H1 (cell line): Measurements from ENCODE around the gene MPP2. TPM values are rescaled to one million over a fixed set of nuclear protein-coding genes. Genes with fewer than 3 reads are reported as not detected.

Experiments
- CTCF ChIA-PET: fragments of 300-600 bp; sonication (Branson Sonifier 250); formaldehyde crosslinking; loops from one replicate; lab custom pipeline; 2021; ENCODE audit not compliant: partially characterized antibody; lab: Charles Lee
- POLR2A ChIA-PET: fragments of 300-600 bp; sonication (Branson Sonifier 250); formaldehyde crosslinking; loops from one replicate; lab custom pipeline; 2021; ENCODE audit warnings: inconsistent platforms; ENCODE audit not compliant: partially characterized antibody; lab: Charles Lee
- DNase-seq, 2 experiments: peaks; one replicate each; pipeline versions ENCODE4 v3.0.0 to v3.0.0-alpha.2; 2010 to 2022; ENCODE audit warnings: low spot score in 2 of 2, low read depth in 1 of 2, mixed read lengths in 1 of 2
- FAIRE-seq: peaks from 2 replicates; lab custom pipeline; 2011; peaks lifted over from hg19 to GRCh38; lab: Jason Lieb, UNC
- H2AFZ ChIP-seq: 2 replicates; pipeline ENCODE4 v1.8.1; 2012; ENCODE audit warnings: low read length, inconsistent platforms
- H2AK5ac ChIP-seq: 2 replicates; pipeline ENCODE4 v1.6.1; 2013; ENCODE audit warnings: low read depth, low read length
- H2BK120ac ChIP-seq: replicated peaks from 2 replicates; pipeline ENCODE3; 2013; ENCODE audit warnings: low read depth, low read length, inconsistent platforms
- H2BK12ac ChIP-seq: 2 replicates; pipeline ENCODE4 v1.6.1; 2013; ENCODE audit warnings: low read depth, low read length
- H2BK15ac ChIP-seq: 2 replicates; pipeline ENCODE4 v1.6.1; 2013; ENCODE audit warnings: low read length
- H2BK20ac ChIP-seq: 2 replicates; pipeline ENCODE4 v1.6.1; 2013; ENCODE audit warnings: low read length
- H2BK5ac ChIP-seq: 2 replicates; pipeline ENCODE4 v1.6.1; 2013; ENCODE audit warnings: low read depth, low read length
- H3K14ac ChIP-seq: 2 replicates; pipeline ENCODE4 v1.6.1; 2013; ENCODE audit warnings: inconsistent platforms; ENCODE audit not compliant: insufficient read length
- H3K18ac ChIP-seq: 2 replicates; pipeline ENCODE4 v1.6.1; 2013; ENCODE audit warnings: low read length; ENCODE audit errors: extremely low read depth
- H3K23ac ChIP-seq: 2 replicates; pipeline ENCODE4 v1.6.1; 2013; ENCODE audit warnings: inconsistent platforms; ENCODE audit not compliant: insufficient read length
- H3K23me2 ChIP-seq: 2 replicates; pipeline ENCODE4 v1.6.1; 2013; ENCODE audit warnings: low read depth, low read length
- H3K27ac ChIP-seq: 2 replicates; pipeline ENCODE4 v1.6.1; 2011; ENCODE audit warnings: low read depth, low read length, inconsistent platforms
- H3K27me3 ChIP-seq, 4 experiments: replicated peaks in 1 of 4; 1 replicate in 1 of 4; 2 replicates in 3 of 4; pipeline versions ENCODE4 v1.6.1 to v1.8.1; 2011 to 2013; ENCODE audit warnings: low read length in 3 of 4, mild to moderate bottlenecking in 3 of 4, inconsistent platforms in 2 of 4, mixed read lengths in 2 of 4, moderate library complexity in 1 of 4; ENCODE audit not compliant: control insufficient read depth in 3 of 4, insufficient read depth in 3 of 4; ENCODE audit errors: extremely low read depth in 1 of 4
- H3K36me3 ChIP-seq, 4 experiments: 2 replicates each; pipeline versions ENCODE4 v1.6.1 to v1.8.1; 2011 to 2013; ENCODE audit warnings: mild to moderate bottlenecking in 4 of 4, low read length in 3 of 4, moderate library complexity in 2 of 4, control low read depth in 1 of 4, inconsistent platforms in 1 of 4; ENCODE audit not compliant: insufficient read depth in 4 of 4, control insufficient read depth in 2 of 4
- H3K4ac ChIP-seq: replicated peaks from 2 replicates; pipeline ENCODE3; 2013; ENCODE audit warnings: low read length, low read depth, mixed read lengths, inconsistent platforms; ENCODE audit not compliant: insufficient read length
- H3K4me1 ChIP-seq, 4 experiments: replicated peaks in 1 of 4; 1 replicate in 1 of 4; 2 replicates in 3 of 4; pipeline versions ENCODE4 v1.6.1 to v1.8.1; 2011 to 2013; ENCODE audit warnings: low read length in 3 of 4, inconsistent platforms in 2 of 4, mixed read lengths in 1 of 4; ENCODE audit not compliant: insufficient read depth in 4 of 4, control insufficient read depth in 3 of 4
- H3K4me2 ChIP-seq, 2 experiments: 2 replicates each; pipeline versions ENCODE4 v1.6.1 to v1.8.1; 2011 to 2013; ENCODE audit warnings: low read depth in 2 of 2, low read length in 2 of 2, control low read depth in 1 of 2, inconsistent platforms in 1 of 2, mild to moderate bottlenecking in 1 of 2; ENCODE audit not compliant: insufficient read depth in 1 of 2
- H3K4me3 ChIP-seq, 4 experiments: fragments of 200-600, 300-600 bp in 1 of 4; sonication (generic), shearing (Covaris generic), sonication (Bioruptor Twin) in 1 of 4; 2 replicates each; pipeline versions ENCODE4 v1.5.1 to v1.8.1; 2011 to 2016; ENCODE audit warnings: low read length in 4 of 4, low read depth in 3 of 4, control low read depth in 2 of 4, inconsistent platforms in 2 of 4, mild to moderate bottlenecking in 2 of 4, mixed read lengths in 1 of 4, moderate library complexity in 1 of 4; ENCODE audit not compliant: insufficient read depth in 2 of 4; ENCODE audit errors: extremely low read depth in 1 of 4
- H3K56ac ChIP-seq: replicated peaks from 2 replicates; pipeline ENCODE3; 2013; ENCODE audit warnings: low read depth, mild to moderate bottlenecking, mixed read lengths, low read length, inconsistent platforms; ENCODE audit not compliant: insufficient read length
- H3K79me1 ChIP-seq: 2 replicates; pipeline ENCODE4 v1.6.1; 2013; ENCODE audit warnings: low read depth, low read length, control low read depth
- H3K79me2 ChIP-seq, 2 experiments: 2 replicates each; pipeline versions ENCODE4 v1.6.1 to v1.8.1; 2012 to 2013; ENCODE audit warnings: low read length in 2 of 2, mild to moderate bottlenecking in 2 of 2, inconsistent platforms in 1 of 2; ENCODE audit not compliant: insufficient read depth in 2 of 2, control insufficient read depth in 1 of 2
- H3K9ac ChIP-seq, 4 experiments: replicated peaks in 1 of 4; 1 replicate in 1 of 4; 2 replicates in 3 of 4; pipeline versions ENCODE4 v1.6.1 to v1.8.1; 2011 to 2013; ENCODE audit warnings: low read depth in 3 of 4, low read length in 3 of 4, control low read depth in 2 of 4, mild to moderate bottlenecking in 2 of 4, moderate library complexity in 2 of 4, inconsistent platforms in 1 of 4; ENCODE audit errors: extremely low read depth in 1 of 4
- H3K9me3 ChIP-seq, 2 experiments: 2 replicates each; pipeline versions ENCODE4 v1.6.1 to v1.8.1; 2012 to 2013; ENCODE audit warnings: mild to moderate bottlenecking in 2 of 2, moderate library complexity in 2 of 2, control low read depth in 1 of 2, inconsistent platforms in 1 of 2, low read depth in 1 of 2, low read length in 1 of 2, mixed read lengths in 1 of 2; ENCODE audit not compliant: insufficient read depth in 2 of 2
- H4K20me1 ChIP-seq, 2 experiments: replicated peaks in 1 of 2; 2 replicates each; pipeline versions ENCODE3 to v1.8.1; 2011 to 2013; ENCODE audit warnings: inconsistent platforms in 2 of 2, low read length in 2 of 2, mild to moderate bottlenecking in 1 of 2; ENCODE audit not compliant: insufficient read depth in 2 of 2, control insufficient read depth in 1 of 2
- H4K5ac ChIP-seq: 2 replicates; pipeline ENCODE4 v1.6.1; 2013; ENCODE audit warnings: low read length, low read depth, mixed read lengths, inconsistent platforms; ENCODE audit not compliant: insufficient read length
- H4K8ac ChIP-seq: 2 replicates; pipeline ENCODE4 v1.8.0; 2013; ENCODE audit warnings: mild to moderate bottlenecking, moderate library complexity, low read length, inconsistent platforms; ENCODE audit not compliant: insufficient read depth; ENCODE audit errors: extremely low read depth
- H4K91ac ChIP-seq: replicated peaks from 2 replicates; pipeline ENCODE3; 2013; ENCODE audit warnings: low read length, mixed read lengths, inconsistent platforms; ENCODE audit not compliant: insufficient read length
- BRCA1 ChIP-seq: IDR thresholded peaks from 2 replicates; pipeline ENCODE4 v1.6.1; 2012; ENCODE audit warnings: low read depth, low read length, improper control_type of control experiment
- CBX5 ChIP-seq: fragments of 300-800, 300-1000 bp; sonication (generic); IDR thresholded peaks from 2 replicates; pipeline ENCODE4 v1.7.1; 2016; ENCODE audit warnings: antibody characterized with exemption, low read length, low read depth
- JUND ChIP-seq: IDR thresholded peaks from 2 replicates; pipeline ENCODE4 v1.6.1; 2011; ENCODE audit warnings: mild to moderate bottlenecking, improper control_type of control experiment, low read length
- KDM4A ChIP-seq: IDR thresholded peaks from one replicate; pipeline ENCODE4 v1.7.1; 2012; ENCODE audit warnings: low read depth, mild to moderate bottlenecking, moderate library complexity, low read length, inconsistent platforms; ENCODE audit not compliant: severe bottlenecking
- MAX ChIP-seq: IDR thresholded peaks from 2 replicates; pipeline ENCODE4 v1.6.1; 2012; ENCODE audit warnings: inconsistent platforms
- PHF8 ChIP-seq: fragments of 200-600 bp; sonication (generic); conservative IDR thresholded peaks from 2 replicates; pipeline ENCODE4 v1.7.1; 2012; ENCODE audit warnings: low read depth, mild to moderate bottlenecking, inconsistent platforms, low read length, moderate library complexity
- SIRT6 ChIP-seq: IDR thresholded peaks from one replicate; pipeline ENCODE4 v1.7.1; 2012; ENCODE audit warnings: low read length, inconsistent platforms
- SIX5 ChIP-seq: IDR thresholded peaks from 2 replicates; pipeline ENCODE4 v1.6.1; 2011; ENCODE audit warnings: mild to moderate bottlenecking, low read depth, low read length
- SP1 ChIP-seq: IDR thresholded peaks from 2 replicates; pipeline ENCODE4 v1.6.1; 2011; ENCODE audit warnings: low read depth, low read length
- TCF12 ChIP-seq: IDR thresholded peaks from 2 replicates; pipeline ENCODE4 v1.6.1; 2011; ENCODE audit warnings: low read depth, mild to moderate bottlenecking, low read length
- WGBS, 2 experiments: shearing (Covaris generic) in 1 of 2; methylation state at CpG; one replicate each; pipeline versions ENCODE4 v1.1.6 to v1.1.7; 2013 to 2015; ENCODE audit warnings: low lambda C conversion rate in 2 of 2, mixed read lengths in 2 of 2, inconsistent platforms in 1 of 2, low coverage in 1 of 2, missing lambda C conversion rate in 1 of 2; ENCODE audit not compliant: insufficient replicate concordance in 2 of 2, insufficient coverage in 1 of 2, insufficient read length in 1 of 2; ENCODE audit errors: extremely low coverage in 1 of 2, missing lambda C conversion rate in 1 of 2; 5-methylcytosine and 5-hydroxymethylcytosine counted together
- polyA plus RNA-seq, 7 experiments: library from polyadenylated mRNA; depleted of rRNA in 3 of 7; stranded (reverse) in 5 of 7; unstranded in 2 of 7; fragments of >200 nt in 5 of 7; fragments of 200-250 nt in 2 of 7; gene quantifications; 1 replicate in 5 of 7; 2 replicates in 1 of 7; 4 replicates in 1 of 7; pipeline versions ENCODE4 v1.2.1 to v1.2.3, GENCODE V29; 2011 to 2013; ENCODE audit warnings: missing spikeins in 2 of 7, mixed read lengths in 2 of 7
- total RNA-seq: library from RNA; stranded (reverse); fragmentation: NEBNext Ultra II Directional; extraction: Animal tissue kit (Norgen Biotek cat#: 25700); gene quantifications from 2 replicates; pipeline ENCODE4 v1.2.1, GENCODE V29; 2021
- TF ChIP-seq, protein P1 (sequence below): IDR thresholded peaks from 2 replicates; pipeline ENCODE4 v1.6.1; 2012; ENCODE audit warnings: inconsistent platforms
- TF ChIP-seq, protein P2 (sequence below): IDR thresholded peaks from 2 replicates; pipeline ENCODE4 v1.6.1; 2011; ENCODE audit warnings: low read depth, mild to moderate bottlenecking, low read length; ENCODE audit not compliant: insufficient read depth

The MPP2 gene
- total and polyA plus RNA-seq, 2 of the 8 experiments (the other 6 are each of a cell fraction or from before 2014, with no cell fraction given) = 30.9 to 34.1 TPM

- Histone ChIP-seq H2BK15ac (no peak overlapping the region), H3K4ac (no peak overlapping the region), H3K23ac (no peak overlapping the region), H2AK5ac (no peak overlapping the region), H4K20me1 (no peaks in the 10 kb centered on the region), H3K27me3 (no peaks in the 10 kb centered on the region), H2BK120ac (no peak overlapping the region), H2BK20ac (no peak overlapping the region), H3K4me3 (no peak overlapping the region), H4K91ac (no peak overlapping the region), H3K4me2 (no peak overlapping the region), H2BK12ac (no peak overlapping the region), H3K23me2 (no peaks in the 10 kb centered on the region), H3K56ac (no peak overlapping the region), H3K27ac (no peak overlapping the region), H3K9me3 (no peaks in the 10 kb centered on the region), H4K5ac (no peak overlapping the region), H3K4me1 (peaks cover 0 to 4% (median under 1%) of the 10 kb centered on the region in 4 experiments; a peak in 3 of 7 replicates), H4K8ac (no peak overlapping the region), H3K9ac (no peak overlapping the region), H3K14ac (no peak overlapping the region), H3K18ac (no peak overlapping the region), H2AFZ (no peak overlapping the region), H3K79me2 (no peaks in the 10 kb centered on the region), H3K79me1 (no peaks in the 10 kb centered on the region), H2BK5ac (no peak overlapping the region), H3K36me3 (no peaks in the 10 kb centered on the region)
- ChIA-PET POLR2A (interaction anchor here (0.5 to 0.7 kb wide), 2 partner anchors 11 to 169 kb away, joined by 3 to 4 read pairs; no protein-coding TSS in a partner anchor), CTCF (interaction anchor here (0.9 to 6.0 kb wide), 7 partner anchors 8 to 49 kb away, joined by 3 to 30 read pairs (median 5); partner anchors contain the start of gene CD300LG)
- no peak for FAIRE-seq
- 83% methylated on average over 9 of the region's 9 CpGs; no CpG with 5 or more reads in 1 of the 2 experiments for WGBS, 2 experiments
- no peak for DNase-seq
- TF ChIP-seq SIX5 = no peak
- TF ChIP-seq JUND = no peak
- TF ChIP-seq BRCA1 = no peak
- no peak for TF ChIP-seq PHF8
- no peak for TF ChIP-seq MAX
- TF ChIP-seq KDM4A = no peak
- no peak for TF ChIP-seq TCF12
- no peak for TF ChIP-seq SP1
- TF ChIP-seq CBX5 = no peak
- TF ChIP-seq SIRT6 = no peak
- TF ChIP-seq, protein P1, sequence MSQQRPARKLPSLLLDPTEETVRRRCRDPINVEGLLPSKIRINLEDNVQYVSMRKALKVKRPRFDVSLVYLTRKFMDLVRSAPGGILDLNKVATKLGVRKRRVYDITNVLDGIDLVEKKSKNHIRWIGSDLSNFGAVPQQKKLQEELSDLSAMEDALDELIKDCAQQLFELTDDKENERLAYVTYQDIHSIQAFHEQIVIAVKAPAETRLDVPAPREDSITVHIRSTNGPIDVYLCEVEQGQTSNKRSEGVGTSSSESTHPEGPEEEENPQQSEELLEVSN = no peak
- TF ChIP-seq, protein P2, sequence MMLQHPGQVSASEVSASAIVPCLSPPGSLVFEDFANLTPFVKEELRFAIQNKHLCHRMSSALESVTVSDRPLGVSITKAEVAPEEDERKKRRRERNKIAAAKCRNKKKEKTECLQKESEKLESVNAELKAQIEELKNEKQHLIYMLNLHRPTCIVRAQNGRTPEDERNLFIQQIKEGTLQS = no peak
Measured at GRCh38 chr17:43860927-43861622, 46.3 kb downstream of the MPP2 start.
